HCT116 (cell line): ENCODE measurements around the gene STK40. TPM values are rescaled to one million over a fixed set of nuclear protein-coding genes. Genes with fewer than 3 reads are reported as not detected.
A peak's percentile ranks its signal among the peaks of the same experiment; 100 is the strongest.

ENCODE experiments used
- ATAC-seq: fragments of 200-7000 bp; cut with Tn5 transposase; 2 replicates; pipeline ENCODE4 v1.9.1; 2020; ENCODE audit warnings: mild to moderate bottlenecking, moderate library complexity
- BruUV-seq: library from RNA; stranded (reverse); fragments of 400-500 nt; replicated peaks from 2 replicates; lab custom pipeline; 2021; lab: Mats Ljungman, UMichigan
- CTCF ChIA-PET: fragments of 300-600 bp; sonication (Branson Sonifier 250); formaldehyde crosslinking; loops from one replicate; lab custom pipeline; 2021; ENCODE audit warnings: antibody characterized with exemption; lab: Charles Lee
- POLR2A ChIA-PET: fragments of 300-600, 350-600 bp; sonication (Branson Sonifier 250); formaldehyde crosslinking; loops from one replicate; lab custom pipeline; 2021; ENCODE audit warnings: antibody characterized with exemption; lab: Charles Lee
- RAD21 ChIA-PET, 2 experiments: fragments of 300-600 bp; sonication (Branson Sonifier 250); formaldehyde crosslinking; loops; one replicate each; lab custom pipeline; 2023; ENCODE audit warnings: low total read pairs in 2 of 2; ENCODE audit not compliant: uncharacterized antibody in 2 of 2, unreplicated experiment in 2 of 2, low non-redundant PET in 1 of 2; lab: Charles Lee
- DNase-seq: peaks from one replicate; pipeline ENCODE4 v3.0.0-alpha.2; 2010; ENCODE audit warnings: low read depth, low spot score
- H2AFZ ChIP-seq: fragments of 200-600 bp; shearing (Covaris generic), sonication (generic); 2 replicates; pipeline ENCODE4 v1.6.1; 2017; ENCODE audit warnings: low read depth, mixed run types, mixed read lengths, antibody characterized with exemption, low read length; ENCODE audit not compliant: poor library complexity, severe bottlenecking
- H3K27ac ChIP-seq: 2 replicates; pipeline ENCODE4 v1.5.1; 2012; ENCODE audit warnings: low read depth, low read length
- H3K27me3 ChIP-seq: fragments of 200-600 bp; sonication (generic); 2 replicates; pipeline ENCODE4 v1.6.1; 2016; ENCODE audit warnings: mixed run types, low read length, mixed read lengths; ENCODE audit not compliant: insufficient read depth
- H3K36me3 ChIP-seq, 2 experiments: fragments of 200-500 bp in 1 of 2; fragments of 200-600 bp in 1 of 2; sonication (Bioruptor generic) in 1 of 2; sonication (generic) in 1 of 2; 2 replicates each; pipeline versions ENCODE4 v1.5.1 to v1.6.1; 2014 to 2016; ENCODE audit warnings: low read length in 2 of 2, inconsistent platforms in 1 of 2, mixed read lengths in 1 of 2, mixed run types in 1 of 2; ENCODE audit not compliant: insufficient read depth in 2 of 2, control insufficient read depth in 1 of 2
- H3K4me1 ChIP-seq, 2 experiments: fragments of 200-600 bp in 1 of 2; sonication (generic) in 1 of 2; 2 replicates each; pipeline versions ENCODE4 v1.5.1 to v1.6.1; 2012 to 2017; ENCODE audit warnings: low read length in 2 of 2, inconsistent platforms in 1 of 2, mild to moderate bottlenecking in 1 of 2, mixed read lengths in 1 of 2, mixed run types in 1 of 2, moderate library complexity in 1 of 2; ENCODE audit not compliant: insufficient read depth in 2 of 2, control insufficient read depth in 1 of 2
- H3K4me2 ChIP-seq: fragments of 200-600 bp; sonication (generic); 2 replicates; pipeline ENCODE4 v1.6.1; 2017; ENCODE audit warnings: mixed run types, low read length, mixed read lengths
- H3K4me3 ChIP-seq, 2 experiments: fragments of 200-600 bp in 1 of 2; sonication (generic) in 1 of 2; replicated peaks in 1 of 2; 2 replicates each; pipeline ENCODE4 v1.5.1; 2011 to 2016; ENCODE audit warnings: low read length in 2 of 2, control low read depth in 1 of 2, low read depth in 1 of 2, mild to moderate bottlenecking in 1 of 2, mixed read lengths in 1 of 2, mixed run types in 1 of 2
- H3K79me2 ChIP-seq: fragments of 200-600 bp; sonication (generic); 2 replicates; pipeline ENCODE4 v1.6.1; 2017; ENCODE audit warnings: mild to moderate bottlenecking, mixed run types, low read length, moderate library complexity, mixed read lengths; ENCODE audit not compliant: insufficient read depth
- H3K9ac ChIP-seq: fragments of 200-600 bp; sonication (generic); 2 replicates; pipeline ENCODE4 v1.6.1; 2016; ENCODE audit warnings: low read length, mixed read lengths
- H3K9me2 ChIP-seq: fragments of 200-600 bp; sonication (generic), shearing (Covaris generic); 2 replicates; pipeline ENCODE4 v1.6.1; 2017; ENCODE audit warnings: mixed run types, mild to moderate bottlenecking, moderate library complexity; ENCODE audit not compliant: insufficient read depth
- H3K9me3 ChIP-seq, 2 experiments: fragments of 200-500 bp in 1 of 2; fragments of 200-600 bp in 1 of 2; sonication (Bioruptor generic) in 1 of 2; sonication (generic) in 1 of 2; 2 replicates each; pipeline ENCODE4 v1.6.1; 2014 to 2017; ENCODE audit warnings: low read length in 2 of 2, mixed read lengths in 2 of 2, inconsistent platforms in 1 of 2, low read depth in 1 of 2, mild to moderate bottlenecking in 1 of 2, mixed run types in 1 of 2, moderate library complexity in 1 of 2; ENCODE audit not compliant: control insufficient read depth in 1 of 2, insufficient read depth in 1 of 2
- H4K20me1 ChIP-seq: fragments of 200-600 bp; sonication (generic), shearing (Covaris generic); 2 replicates; pipeline ENCODE4 v1.6.1; 2017; ENCODE audit warnings: mixed run types, mild to moderate bottlenecking, moderate library complexity; ENCODE audit not compliant: insufficient read depth
- ATF3 ChIP-seq: IDR thresholded peaks from 2 replicates; pipeline ENCODE4 v1.6.1; 2012
- CEBPB ChIP-seq: IDR thresholded peaks from 2 replicates; pipeline ENCODE4 v1.6.1; 2012; ENCODE audit warnings: low read depth
- EGR1 ChIP-seq: IDR thresholded peaks from 2 replicates; pipeline ENCODE4 v1.6.1; 2012; ENCODE audit warnings: low read depth
- ELF1 ChIP-seq: IDR thresholded peaks from 2 replicates; pipeline ENCODE4 v1.6.1; 2012; ENCODE audit warnings: low read depth, borderline replicate concordance
- EZH2phosphoT487 ChIP-seq: fragments of 200-600 bp; IDR thresholded peaks from 2 replicates; pipeline ENCODE4 v1.6.1; 2018; ENCODE audit warnings: antibody characterized with exemption, borderline replicate concordance
- FOSL1 ChIP-seq: IDR thresholded peaks from 2 replicates; pipeline ENCODE4 v1.6.1; 2012; ENCODE audit warnings: low read depth
- JUND ChIP-seq: IDR thresholded peaks from 2 replicates; pipeline ENCODE4 v1.6.1; 2012
- POLR2A ChIP-seq: IDR thresholded peaks from 2 replicates; pipeline ENCODE4 v1.7.0; 2011; ENCODE audit warnings: borderline replicate concordance; ENCODE audit not compliant: insufficient read depth, insufficient read length; ENCODE audit errors: extremely low read depth
- POLR2AphosphoS5 ChIP-seq: IDR thresholded peaks from 2 replicates; pipeline ENCODE4 v1.6.1; 2011; ENCODE audit warnings: mild to moderate bottlenecking, low read depth, low read length, moderate library complexity
- RAD21 ChIP-seq: IDR thresholded peaks from 2 replicates; pipeline ENCODE4 v1.6.1; 2012; ENCODE audit warnings: low read depth, mild to moderate bottlenecking
- REST ChIP-seq: IDR thresholded peaks from 2 replicates; pipeline ENCODE4 v1.6.1; 2012; ENCODE audit warnings: low read depth
- SIN3A ChIP-seq: IDR thresholded peaks from 2 replicates; pipeline ENCODE4 v1.6.1; 2012; ENCODE audit warnings: low read depth
- TCF7L2 ChIP-seq: IDR thresholded peaks from 2 replicates; pipeline ENCODE4 v1.7.0; 2011; ENCODE audit warnings: borderline replicate concordance, inconsistent platforms; ENCODE audit not compliant: insufficient read depth, insufficient read length; ENCODE audit errors: extremely low read depth
- YY1 ChIP-seq: IDR thresholded peaks from 2 replicates; pipeline ENCODE4 v1.6.1; 2011; ENCODE audit warnings: low read length, low read depth, moderate library complexity, mild to moderate bottlenecking; ENCODE audit not compliant: insufficient replicate concordance; ENCODE audit errors: extremely low read depth
- ZBTB33 ChIP-seq: IDR thresholded peaks from 2 replicates; pipeline ENCODE4 v1.6.1; 2011; ENCODE audit warnings: mild to moderate bottlenecking, low read length, moderate library complexity; ENCODE audit not compliant: insufficient replicate concordance; ENCODE audit errors: extremely low read depth
- ZNF274 ChIP-seq: fragments of 200-500 bp; sonication (Bioruptor generic); IDR thresholded peaks from 2 replicates; pipeline ENCODE4 v1.6.1; 2014; ENCODE audit warnings: mild to moderate bottlenecking, low read depth, low read length, inconsistent platforms
- intact Hi-C: fragments of 100-400 bp; cut with micrococcal nuclease; formaldehyde crosslinking; loops from 2 replicates; pipeline ENCODE4 v1.10.0; 2022
- total RNA-seq: library from RNA; stranded (reverse); gene quantifications from one replicate; pipeline ENCODE4 v1.2.1, GENCODE V29; 2021; ENCODE audit not compliant: unreplicated experiment
- TF ChIP-seq, protein P1 (sequence below): IDR thresholded peaks from 2 replicates; pipeline ENCODE4 v1.6.1; 2012

STK40 gene
- total RNA-seq, 1 experiment from 2014 or later, result 33.9 TPM

DNA sequence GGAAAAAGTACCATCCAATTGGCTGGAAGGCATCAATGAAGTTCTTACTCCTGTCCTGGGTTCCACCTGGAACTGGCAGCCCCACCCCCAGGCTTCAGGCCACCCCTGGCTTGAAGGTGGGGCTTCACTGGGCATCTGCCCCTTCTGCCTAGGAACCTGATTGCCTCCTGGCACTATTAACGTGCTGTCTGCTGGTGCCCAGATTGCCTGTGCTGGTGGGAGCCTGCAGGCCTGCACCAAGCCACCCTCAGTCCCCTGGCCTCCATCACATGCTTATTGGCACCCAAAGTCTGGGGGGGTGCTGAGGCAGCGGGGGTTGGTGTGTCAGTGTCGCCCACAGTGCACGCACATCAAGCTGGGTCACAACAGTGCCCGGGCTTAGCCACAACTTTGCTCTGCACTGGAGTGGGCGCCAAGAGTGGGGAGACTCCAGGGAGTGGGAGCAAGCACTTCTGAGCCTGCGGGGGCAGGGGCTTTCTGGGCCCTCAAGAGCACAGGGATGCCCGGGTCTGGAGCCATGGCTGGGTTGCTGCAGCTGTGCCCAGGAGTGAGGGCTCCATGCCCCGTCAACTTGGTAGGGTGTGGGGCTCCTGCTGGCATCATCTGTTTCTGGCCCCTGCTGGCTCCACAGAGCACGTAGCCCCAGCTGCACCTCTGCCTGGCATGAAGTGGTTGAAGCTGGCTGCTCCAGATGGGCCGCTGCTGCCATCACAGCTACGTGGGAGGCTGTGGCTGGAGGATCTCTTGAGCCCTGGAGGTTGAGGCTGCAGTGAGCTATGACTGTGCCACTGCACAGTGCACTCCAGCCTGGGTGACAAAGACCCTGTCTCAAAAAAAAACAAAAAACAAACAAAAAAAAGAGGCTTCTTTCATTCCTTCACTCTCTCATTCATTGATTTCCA is 16.1 kb upstream of the STK40 start:
- Histone ChIP-seq H3K4me1 (peaks cover 16 to 28% of the 10 kb centered on the region in 2 experiments), H3K9ac (peak overlapping the region; percentile 83), H2AFZ (no peak overlapping the region), H3K36me3 (no peaks in the 10 kb centered on the region), H3K4me3 (peak overlapping the region; percentile 78 to 79), H3K9me3 (no peaks in the 10 kb centered on the region), H3K27ac (peak overlapping the region; percentile 74), H3K27me3 (no peaks in the 10 kb centered on the region), H4K20me1 (no peaks in the 10 kb centered on the region), H3K79me2 (peaks cover 7% of the 10 kb centered on the region), H3K4me2 (peak overlapping the region; percentile 96), H3K9me2 (no peaks in the 10 kb centered on the region)
- intact Hi-C loops, result loop anchor here (1.0 kb wide), 1 partner anchor 16 kb away; no protein-coding TSS in a partner anchor
- DNase-seq (no peak), ATAC-seq (no peak)
- BruUV-seq, result TSS peak; percentile 48
- ChIA-PET POLR2A (interaction anchor here (1.0 to 7.4 kb wide), 12 partner anchors 7 to 104 kb away, joined by 3 to 219 read pairs (median 4); partner anchors contain the start of genes EVA1B, OSCP1 and STK40), RAD21 (no interaction called here), CTCF (interaction anchor here (0.9 to 2.3 kb wide), 4 partner anchors 15 to 33 kb away, joined by 3 to 7 read pairs (median 4); partner anchors contain the start of gene STK40)
- TF ChIP-seq ZBTB33 (no peak), ELF1 (no peak), SIN3A (no peak), CEBPB (no peak), ATF3 (no peak), REST (no peak), ZNF274 (no peak), TCF7L2 (no peak), JUND (no peak), FOSL1 (no peak), RAD21 (no peak), EGR1 (no peak), POLR2A (no peak), YY1 (no peak), POLR2AphosphoS5 (no peak), EZH2phosphoT487 (no peak)
- TF ChIP-seq, protein P1, sequence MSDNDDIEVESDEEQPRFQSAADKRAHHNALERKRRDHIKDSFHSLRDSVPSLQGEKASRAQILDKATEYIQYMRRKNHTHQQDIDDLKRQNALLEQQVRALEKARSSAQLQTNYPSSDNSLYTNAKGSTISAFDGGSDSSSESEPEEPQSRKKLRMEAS, result no peak
